ENCODE results near the gene TACC3. TPM values are rescaled to one million over a fixed set of nuclear protein-coding genes. Genes with fewer than 3 reads are reported as not detected.

Gene TACC3
- total RNA-seq, 1 donor from 2014 or later, result 159 TPM

DNA sequence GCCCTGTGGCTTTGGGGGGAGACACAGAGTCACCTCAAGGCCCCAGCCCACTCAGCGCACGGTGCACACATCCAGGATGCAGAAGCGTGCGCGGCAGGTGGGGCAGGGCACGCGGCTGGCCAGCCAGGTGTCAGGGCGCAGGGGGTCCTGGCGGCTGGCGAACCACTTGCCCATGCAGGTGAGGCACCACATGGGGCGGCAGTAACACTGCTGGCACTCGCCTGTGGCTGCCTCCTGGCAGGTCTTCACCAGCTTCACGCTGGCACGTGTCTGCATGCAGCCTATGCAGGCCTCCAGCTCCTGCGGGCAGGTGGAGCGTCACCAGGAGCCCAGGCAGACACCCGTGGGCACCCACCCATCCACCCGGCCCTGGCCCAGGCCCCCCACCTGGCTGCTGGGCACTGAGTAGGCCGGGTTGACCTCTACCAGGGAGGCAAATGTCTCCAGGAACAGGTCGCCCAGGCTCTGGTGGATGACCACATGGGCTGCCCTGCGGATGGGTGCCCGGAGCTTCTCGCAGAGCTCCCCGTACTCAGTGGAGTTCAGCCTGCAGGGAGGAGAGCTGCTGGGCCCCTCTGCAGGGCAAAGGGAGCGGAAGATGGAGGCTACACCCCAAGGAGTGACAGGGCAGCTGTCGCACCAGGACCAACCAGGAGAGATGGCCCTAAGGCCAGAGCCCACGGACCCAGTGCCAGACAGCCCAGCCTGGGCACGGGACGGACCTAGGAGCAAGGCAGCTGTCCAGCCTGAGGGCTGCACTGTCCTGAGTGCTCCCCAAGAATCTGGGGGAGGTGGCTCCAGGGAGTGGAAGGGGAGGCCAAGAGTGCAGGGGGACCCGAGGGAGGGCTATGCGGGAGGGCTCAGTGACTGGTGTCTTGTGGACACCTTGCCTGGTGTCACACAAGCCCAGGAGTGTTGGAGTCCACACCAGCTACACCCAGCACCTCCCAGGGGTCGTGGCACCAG is 3.9 kb upstream of the TACC3 start:
- H3K27me3 Mint-ChIP-seq (ENCODE audit: low read depth), result no peaks in the 10 kb centered on the region
- peak overlapping the region; percentile 34 for H3K4me3 Mint-ChIP-seq
- H3K9me3 Mint-ChIP-seq, result no peaks in the 10 kb centered on the region
- H3K4me1 Mint-ChIP-seq, result peaks cover 36% of the 10 kb centered on the region
- no peak for DNase-seq (ENCODE audit: low read depth, low spot score)
- H3K27ac Mint-ChIP-seq (ENCODE audit: unreplicated experiment), result no peak overlapping the region
- TF ChIP-seq, protein P1, sequence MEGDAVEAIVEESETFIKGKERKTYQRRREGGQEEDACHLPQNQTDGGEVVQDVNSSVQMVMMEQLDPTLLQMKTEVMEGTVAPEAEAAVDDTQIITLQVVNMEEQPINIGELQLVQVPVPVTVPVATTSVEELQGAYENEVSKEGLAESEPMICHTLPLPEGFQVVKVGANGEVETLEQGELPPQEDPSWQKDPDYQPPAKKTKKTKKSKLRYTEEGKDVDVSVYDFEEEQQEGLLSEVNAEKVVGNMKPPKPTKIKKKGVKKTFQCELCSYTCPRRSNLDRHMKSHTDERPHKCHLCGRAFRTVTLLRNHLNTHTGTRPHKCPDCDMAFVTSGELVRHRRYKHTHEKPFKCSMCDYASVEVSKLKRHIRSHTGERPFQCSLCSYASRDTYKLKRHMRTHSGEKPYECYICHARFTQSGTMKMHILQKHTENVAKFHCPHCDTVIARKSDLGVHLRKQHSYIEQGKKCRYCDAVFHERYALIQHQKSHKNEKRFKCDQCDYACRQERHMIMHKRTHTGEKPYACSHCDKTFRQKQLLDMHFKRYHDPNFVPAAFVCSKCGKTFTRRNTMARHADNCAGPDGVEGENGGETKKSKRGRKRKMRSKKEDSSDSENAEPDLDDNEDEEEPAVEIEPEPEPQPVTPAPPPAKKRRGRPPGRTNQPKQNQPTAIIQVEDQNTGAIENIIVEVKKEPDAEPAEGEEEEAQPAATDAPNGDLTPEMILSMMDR (conservative IDR thresholded peaks at IDR 0.05), result no peak
- no peaks in the 10 kb centered on the region for H3K36me3 Mint-ChIP-seq (ENCODE audit: low read depth)

DNA sequence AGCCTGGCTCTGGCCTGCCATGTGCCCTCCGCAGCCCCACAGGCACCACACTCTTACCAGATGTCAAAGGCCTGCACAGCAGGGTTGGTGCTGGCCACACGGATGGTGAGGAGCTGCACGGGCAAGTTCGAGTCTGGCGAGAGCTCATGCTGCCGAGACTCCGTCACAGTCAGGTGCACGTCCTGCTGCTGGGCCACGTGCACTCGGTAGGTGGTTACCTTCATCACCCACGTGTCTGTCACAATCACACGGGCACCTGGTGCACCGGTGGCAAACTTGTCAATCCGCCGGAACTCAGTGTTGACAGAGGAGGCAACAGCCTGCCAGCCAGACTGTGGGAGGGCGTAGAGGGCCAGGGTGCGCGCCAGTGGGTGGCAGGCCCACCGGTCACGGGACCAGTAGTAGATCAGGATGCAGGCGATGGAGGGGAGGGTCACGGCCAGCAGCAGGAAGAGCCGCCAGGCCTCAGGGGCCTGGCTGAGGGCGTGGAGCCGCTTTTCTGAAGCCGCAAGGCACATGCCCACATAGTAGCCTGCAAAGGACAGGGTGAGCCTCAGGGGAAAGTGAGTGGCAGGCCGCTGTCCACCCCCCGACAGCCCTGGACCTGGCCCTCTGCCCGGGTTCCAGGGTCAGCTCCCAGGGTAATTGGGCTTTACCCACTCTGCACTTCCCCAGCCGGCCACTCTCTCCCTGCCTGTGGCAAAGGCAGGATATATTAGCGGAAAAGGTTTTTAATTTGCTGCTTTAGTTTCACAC is 3.0 kb upstream of the TACC3 start:
- Mint-ChIP-seq H3K36me3 (ENCODE audit: low read depth) (no peaks in the 10 kb centered on the region), H3K4me3 (peak overlapping the region; percentile 90), H3K27ac (ENCODE audit: unreplicated experiment) (peak overlapping the region; percentile 69), H3K27me3 (ENCODE audit: low read depth) (no peaks in the 10 kb centered on the region), H3K9me3 (no peaks in the 10 kb centered on the region), H3K4me1 (peaks cover 40% of the 10 kb centered on the region)
- DNase-seq (ENCODE audit: low read depth, low spot score), result no peak
- TF ChIP-seq, protein P1 (conservative IDR thresholded peaks at IDR 0.05), result no peak

DNA sequence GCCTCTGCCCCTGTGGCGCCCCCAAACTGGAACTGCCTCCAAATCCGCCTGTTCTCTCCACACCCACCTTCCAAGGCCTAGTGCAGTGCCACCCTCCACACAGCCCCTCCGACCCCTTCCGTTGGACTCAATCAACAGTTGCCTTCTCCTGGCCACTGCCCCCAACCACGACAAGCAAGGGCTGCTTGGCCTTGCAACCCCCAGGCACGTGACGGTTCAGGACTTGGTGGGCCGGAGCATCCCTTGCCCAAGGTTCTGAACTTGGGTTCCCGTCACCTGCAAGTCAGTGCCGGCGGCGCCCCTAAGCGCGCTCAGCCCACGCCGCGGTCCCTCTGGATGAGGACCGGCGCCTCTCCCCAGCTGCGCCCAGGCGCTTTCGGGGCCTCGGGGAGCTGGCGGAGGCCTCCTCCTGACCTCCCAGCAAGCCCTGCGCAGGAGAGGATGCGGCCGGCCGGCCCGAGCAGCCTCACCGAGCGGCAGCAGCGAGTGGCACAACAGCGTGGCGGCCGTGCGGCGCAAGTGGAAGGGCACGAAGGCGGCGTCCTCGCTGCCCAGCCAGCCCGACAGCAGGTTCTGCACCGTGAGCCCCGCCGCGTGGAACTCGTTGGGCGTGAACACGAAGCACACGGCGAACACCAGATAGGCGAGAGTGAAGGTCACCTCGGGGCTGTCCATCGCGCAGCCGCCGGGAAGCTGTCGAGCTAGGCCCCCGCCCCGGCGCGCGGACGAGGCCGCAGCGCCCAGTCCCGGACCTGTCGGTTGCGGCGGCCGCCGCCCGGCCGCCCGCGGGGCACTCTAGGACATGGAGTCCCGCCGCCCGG is 948 bp upstream of the TACC3 start:
- peak; percentile 49 for DNase-seq (ENCODE audit: low read depth, low spot score)
- peaks cover 30% of the 10 kb centered on the region for H3K4me1 Mint-ChIP-seq
- H3K9me3 Mint-ChIP-seq, result no peaks in the 10 kb centered on the region
- H3K27me3 Mint-ChIP-seq (ENCODE audit: low read depth), result no peaks in the 10 kb centered on the region
- peaks cover 6% of the 10 kb centered on the region for H3K36me3 Mint-ChIP-seq (ENCODE audit: low read depth)
- peak overlapping the region; percentile 90 for H3K4me3 Mint-ChIP-seq
- H3K27ac Mint-ChIP-seq (ENCODE audit: unreplicated experiment), result peak overlapping the region; percentile 97
- TF ChIP-seq, protein P1 (conservative IDR thresholded peaks at IDR 0.05), result no peak

DNA sequence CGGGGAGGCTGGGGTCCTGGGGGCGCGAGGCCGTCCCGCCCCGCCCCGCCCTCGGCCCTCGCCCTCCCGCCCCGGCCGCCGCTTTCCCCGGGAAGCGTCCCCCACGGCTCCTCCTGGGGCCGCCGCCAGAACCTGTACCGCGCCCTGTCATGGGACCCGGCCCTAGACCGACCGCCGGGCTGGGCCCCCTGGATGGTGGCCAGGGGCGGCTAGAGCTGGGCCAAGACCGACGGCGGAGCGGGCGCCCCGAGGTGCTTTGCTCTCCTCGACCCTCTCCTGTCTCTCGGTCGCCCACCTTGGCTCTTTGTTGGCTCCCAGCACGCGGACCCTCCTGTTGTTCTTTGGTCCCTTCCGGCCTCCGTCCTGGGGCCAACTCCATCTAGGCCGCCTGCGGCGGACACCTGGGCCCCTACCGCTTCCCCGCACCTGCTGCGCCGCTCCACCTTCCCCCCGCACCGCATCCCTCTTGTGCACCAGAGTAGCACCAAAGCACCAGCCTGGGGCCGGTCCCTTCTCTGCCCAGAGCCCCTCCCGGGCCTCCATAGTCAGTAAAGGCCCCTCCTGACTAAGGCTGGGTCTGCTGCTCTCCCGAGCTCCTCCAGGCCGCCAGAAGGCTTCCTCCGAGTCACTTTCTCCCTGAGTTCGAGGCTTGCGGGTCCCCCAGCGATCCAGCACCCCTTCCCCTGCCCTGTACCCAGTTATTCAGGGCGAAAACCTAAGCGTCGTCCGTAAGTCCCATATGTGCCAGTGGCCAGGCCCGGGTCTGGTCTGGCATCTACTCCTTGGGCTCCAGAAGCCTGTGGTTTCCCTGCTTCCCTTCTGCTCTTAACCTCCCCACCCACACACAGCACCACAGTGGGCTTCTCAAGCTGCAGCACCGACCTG is 587 bp downstream of the TACC3 start:
- Mint-ChIP-seq H3K4me1 (peaks cover 37% of the 10 kb centered on the region), H3K27ac (ENCODE audit: unreplicated experiment) (peak overlapping the region; percentile 96), H3K27me3 (ENCODE audit: low read depth) (no peaks in the 10 kb centered on the region), H3K9me3 (no peaks in the 10 kb centered on the region), H3K36me3 (ENCODE audit: low read depth) (peaks cover 11% of the 10 kb centered on the region), H3K4me3 (peak overlapping the region; percentile 98)
- TF ChIP-seq, protein P1 (conservative IDR thresholded peaks at IDR 0.05), result no peak
- DNase-seq (ENCODE audit: low read depth, low spot score), result no peak

Measured in neural crest cell (in vitro differentiated cells).